Measurements from ENCODE around the gene RPH3AL.

RPH3AL gene

DNA sequence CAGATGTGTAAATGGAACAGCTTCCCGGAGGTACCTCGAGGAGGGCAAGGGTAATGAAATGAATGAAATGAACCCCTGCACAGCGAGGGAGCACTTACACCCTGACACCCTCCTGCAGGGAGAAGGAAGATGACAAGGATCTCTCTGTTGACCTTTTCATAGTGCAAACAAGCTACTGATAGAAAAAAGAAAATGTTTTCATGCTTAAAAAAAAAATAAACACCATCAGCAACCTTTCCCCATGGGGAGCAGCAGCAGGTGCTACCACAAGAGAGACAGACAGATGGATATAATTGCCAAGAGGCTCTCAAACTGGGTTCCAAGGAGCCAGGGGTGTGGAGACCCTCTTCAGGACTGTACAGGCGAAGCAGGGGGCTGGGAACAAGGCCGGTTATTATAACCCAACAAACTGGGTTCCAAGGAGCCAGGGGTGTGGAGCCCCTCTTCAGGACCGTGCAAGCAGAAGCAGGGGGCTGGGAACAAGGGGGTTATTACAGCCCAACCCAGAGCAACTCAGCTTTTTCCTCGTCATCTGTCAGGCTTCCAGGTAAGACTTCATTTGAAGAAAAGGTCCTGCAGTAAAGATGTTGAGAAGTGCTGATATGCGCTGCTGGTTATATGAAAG is 718 bp upstream of the RPH3AL start:
- no peak for DNase-seq

DNA sequence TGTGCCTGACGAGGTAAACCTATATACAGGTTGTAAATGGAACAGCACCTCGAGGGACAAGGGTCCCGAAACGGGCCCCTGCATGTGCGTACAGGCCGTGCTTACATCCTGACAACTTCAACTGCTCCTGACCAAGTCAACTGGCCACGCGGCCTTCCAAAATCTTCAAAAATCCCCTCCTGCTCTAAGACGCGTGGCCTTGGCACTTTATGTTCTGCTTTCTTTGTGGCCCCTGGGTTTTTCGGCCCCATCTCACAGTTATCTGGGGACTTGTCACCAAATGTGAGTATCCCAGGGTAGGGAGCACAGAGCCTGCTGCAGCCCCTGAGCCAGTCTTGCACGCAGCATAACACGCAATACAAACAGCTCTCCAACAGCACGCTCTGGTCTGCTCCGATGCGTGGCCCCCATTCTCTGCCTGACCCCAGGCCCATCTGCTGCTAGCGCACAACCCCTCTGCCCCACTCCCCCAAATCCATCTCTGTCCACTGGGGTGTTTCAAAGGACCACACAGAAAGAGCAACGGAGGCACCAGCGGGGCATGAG is 659 bp downstream of the RPH3AL start:
- DNase-seq: no peak

DNA sequence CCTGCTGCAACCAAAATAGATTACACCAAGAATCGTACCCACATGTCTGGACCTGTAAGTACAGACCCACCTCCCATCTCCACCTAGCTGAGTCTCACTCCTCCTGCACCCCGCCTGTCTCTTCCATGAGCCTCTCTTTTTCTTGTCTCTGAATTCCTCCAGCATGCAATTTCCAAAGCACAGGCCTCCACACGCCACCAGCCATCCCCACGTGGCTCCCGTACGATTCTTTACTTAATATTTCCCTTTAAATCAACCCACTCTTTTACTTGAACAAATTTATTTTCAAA is 1.2 kb downstream of the RPH3AL start:
- no peak for DNase-seq

DNA sequence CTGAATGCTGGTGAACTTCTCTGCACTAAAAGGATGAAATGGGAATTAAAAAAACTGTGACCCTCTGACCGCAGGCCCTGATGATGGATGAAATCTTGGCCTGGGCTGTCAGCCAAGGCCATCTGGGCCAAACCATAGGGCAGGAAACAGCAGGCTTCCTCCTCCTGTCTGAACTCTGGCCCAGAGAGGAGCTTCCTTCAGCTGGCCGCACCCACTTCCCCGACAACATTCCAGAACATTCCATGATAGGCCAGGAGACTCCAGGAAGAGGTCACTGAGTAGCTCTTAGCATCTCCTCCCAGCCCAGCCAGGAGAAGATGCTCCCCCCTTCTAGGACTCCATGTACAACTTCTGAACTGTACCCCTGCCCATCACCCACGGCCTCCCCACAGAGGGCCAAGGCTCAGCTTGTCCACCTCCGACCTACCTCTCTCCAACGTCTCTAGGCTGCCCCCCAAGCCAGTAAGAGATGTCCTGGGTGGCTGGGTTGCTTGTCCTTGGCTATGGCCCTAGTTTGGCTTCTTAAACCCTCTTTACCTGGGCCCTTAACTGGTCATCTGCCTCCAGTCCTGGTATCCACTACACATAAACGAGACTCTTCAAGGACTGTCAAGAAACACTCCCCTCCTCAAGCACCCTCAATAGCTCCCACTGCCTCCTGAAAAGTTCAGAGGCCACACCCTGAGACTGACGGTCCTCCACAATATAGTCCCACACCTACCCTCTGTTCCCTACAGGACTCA is 1.7 kb downstream of the RPH3AL start:
- no peak for DNase-seq

DNA sequence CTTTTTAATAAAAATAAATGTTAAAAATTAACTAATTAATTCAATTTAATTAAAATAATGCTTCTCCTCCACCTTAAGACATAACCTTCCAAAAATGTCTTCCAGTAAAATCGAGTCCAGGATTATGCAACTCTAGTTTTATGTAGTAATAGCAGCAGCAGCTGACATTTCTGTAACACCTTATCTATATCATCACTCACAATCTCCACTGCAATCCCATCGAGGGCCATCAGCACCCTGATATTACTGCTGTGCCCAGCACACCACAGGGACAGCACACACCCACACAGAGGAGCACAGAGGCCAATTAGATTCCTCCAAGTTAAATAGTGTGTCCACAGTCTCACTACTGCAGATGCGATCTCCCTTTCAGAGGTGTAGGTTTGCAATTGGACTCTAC is 2.9 kb downstream of the RPH3AL start:
- DNase-seq: no peak

DNA sequence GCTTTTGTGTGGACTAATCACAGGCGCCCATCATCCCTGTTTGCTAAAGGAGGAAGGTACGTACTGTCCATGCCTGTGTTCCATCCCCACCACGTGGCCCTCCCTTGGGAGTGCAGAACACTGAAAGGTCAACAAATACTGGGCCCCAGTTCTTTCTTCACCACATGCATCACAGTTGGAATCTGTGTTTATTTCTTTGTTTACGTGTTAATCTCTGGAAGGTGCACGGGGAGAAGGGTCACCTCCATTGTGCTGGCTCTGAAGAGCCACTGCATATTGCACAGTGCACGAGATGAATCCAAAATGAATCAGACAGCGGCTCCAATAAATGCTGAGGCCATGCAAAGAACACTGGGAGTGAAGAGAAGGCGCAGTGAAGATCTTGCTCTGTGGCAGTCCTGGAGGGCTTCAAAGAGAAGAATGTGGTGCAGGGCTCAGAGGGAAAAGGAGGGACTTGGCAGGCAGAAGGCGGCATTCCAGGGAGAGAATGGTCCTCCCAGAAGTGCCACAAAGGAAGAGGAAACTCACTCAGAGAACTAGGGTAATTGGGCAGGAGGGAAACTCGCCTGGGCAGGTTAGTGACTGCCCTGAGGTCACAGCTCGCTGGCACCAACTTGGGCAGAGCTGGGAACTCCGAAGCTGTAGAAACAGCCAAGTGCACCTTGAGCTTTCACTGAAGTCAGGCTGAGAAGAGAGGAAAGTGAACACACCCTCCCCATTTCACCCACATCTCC is 3.7 kb downstream of the RPH3AL start:
- DNase-seq: no peak

DNA sequence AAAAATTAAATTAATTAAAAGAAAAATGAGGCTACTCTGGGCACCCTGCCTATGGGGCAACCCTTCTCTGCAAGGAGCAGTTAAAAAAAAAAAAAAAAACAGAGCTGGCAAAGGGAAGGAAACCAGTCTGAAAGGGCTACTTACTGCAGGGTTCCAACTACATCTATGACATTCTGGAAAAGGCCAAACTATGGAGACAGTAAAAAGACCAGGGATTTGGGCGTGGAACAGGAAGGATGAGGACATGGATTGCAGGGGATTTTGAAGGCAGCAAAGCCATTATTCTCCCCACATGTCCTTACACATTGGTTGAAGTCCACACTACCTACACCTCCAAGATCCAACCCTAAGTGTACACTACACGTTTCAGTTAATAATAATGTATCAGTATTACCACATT is 4.6 kb downstream of the RPH3AL start:
- DNase-seq: no peak

DNA sequence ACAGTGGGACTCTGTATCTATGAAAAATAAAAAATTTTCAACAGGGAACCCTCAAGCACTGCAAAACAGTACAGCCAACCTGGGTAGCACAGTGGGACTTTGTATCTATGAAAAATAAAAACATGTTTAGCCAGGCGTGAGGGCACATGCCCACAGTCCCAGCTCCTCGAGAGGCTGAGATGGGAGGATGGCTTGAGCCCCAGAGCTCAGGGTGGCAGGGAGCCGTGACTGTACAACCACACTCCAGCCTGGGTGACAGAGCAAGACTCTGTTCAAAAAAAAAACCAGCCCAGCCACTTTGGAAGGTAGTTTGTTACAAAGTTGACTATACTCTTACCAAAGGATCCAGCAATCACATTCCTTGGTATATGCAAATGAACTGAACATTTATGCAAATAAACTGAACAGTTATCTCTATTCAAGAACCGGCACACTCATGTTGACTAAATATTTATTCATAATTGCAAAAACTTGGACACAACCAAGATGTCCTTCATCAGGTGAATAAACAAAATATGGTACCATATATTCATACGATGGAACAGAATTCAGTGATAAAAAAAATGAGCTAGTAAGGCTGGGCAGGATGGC is 5.2 kb downstream of the RPH3AL start:
- no peak for DNase-seq

DNA sequence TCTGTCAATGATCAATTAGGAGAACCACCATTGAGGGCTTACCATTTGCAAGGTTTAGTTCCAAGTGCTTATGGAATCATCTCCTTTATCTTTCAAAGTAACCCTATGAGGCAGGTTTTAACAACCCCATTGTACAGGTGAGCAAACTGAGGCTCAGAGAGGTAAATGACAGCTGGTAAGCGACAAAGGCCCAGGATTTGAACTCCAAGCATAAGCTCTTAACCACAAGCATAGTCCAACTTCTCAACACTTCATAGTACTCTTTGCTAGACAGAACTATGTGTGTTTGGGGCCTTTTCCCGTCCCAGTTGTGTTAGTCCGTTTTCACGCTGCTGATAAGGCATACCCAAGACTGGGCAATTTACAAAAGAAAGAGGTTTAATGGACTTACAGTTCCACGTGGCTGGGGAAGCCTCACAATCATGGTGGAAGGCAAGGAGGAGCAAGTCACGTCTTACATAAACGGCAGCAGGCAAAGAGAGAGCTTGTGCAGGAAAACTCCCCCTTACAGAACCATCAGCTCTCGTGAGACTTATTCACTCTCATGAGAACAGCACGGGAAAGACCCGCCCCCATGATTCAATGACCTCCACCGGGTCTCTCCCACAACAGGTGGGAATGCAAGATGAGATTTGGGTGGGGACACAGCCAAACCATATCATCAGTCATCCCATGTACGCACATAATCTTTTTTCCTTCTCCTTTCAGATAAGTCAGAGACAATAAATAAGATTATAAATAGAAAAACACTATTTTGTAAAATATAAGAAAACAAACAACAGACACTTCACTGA is 6.4 kb downstream of the RPH3AL start:
- DNase-seq: no peak

DNA sequence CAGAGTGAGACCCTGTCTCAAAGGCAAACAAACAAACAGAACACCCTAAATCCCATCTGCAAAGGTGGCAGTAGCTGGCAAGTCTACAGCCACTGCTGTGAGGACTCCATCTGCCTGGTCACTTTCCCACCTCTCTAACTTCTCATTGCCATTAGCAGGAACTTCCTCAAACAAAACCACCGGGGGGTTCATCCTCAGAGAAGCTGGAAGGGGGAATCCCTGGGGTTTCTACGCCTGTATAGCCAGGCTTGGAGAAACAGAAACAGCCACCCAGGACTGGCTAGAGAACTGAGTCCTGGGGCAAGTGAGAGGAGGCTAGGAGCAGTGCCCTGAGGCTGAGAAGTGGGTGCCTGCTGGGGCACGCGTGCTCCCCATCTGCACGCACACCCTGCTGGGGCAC is 7.3 kb downstream of the RPH3AL start:
- no peak for DNase-seq

DNA sequence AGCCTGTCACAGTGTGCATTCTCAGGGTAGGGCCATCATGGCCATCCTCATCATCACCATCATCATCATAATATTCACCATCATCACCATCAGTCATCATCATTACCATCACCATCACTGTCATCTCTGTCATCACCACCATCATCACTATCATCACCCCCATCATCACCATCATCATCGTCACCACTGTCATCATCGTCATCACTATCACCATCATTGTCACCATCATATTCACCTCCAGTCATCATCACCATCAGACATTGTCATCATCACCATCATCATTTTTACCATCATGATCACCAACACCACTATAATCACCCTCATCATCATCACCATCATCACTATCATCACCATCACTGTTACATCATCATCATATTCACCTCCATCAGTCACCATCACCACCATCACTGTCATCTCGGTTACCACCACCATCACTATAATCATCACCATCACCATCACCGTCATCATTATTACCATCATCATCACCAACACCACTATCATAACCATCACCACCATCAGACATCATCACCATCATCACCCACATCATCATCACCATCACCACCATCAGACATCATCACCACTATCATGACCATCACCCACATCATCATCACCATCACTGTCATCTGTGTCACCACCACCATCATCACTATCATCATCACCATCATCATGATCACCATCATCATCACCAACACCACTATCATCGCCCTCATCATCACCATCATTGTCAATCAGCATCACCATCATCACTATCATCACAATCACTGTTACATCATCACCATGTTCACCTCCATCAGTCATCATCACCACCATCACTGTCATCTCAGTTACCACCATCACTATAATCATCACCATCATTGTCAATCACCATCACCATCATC is 8.5 kb downstream of the RPH3AL start:
- no peak for DNase-seq

DNA sequence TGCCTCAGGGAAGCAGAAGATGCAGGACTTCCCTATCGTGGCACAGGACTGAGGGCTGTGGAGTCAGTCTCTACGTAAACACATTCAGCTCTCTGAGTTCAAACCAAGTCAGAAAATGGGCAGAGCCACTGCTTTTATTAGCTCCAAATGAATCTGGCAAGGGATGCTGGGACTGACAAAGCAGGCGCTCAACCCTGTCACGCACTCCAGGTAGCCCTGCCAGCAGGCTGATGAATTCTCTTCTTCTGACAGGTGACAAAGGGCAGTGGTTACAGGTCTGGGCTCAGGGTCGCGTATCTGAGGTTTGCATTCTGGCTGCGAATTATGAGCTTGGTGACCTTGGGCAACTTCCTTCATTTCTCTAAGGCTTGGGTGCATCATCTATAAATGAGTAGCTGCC is 9.4 kb downstream of the RPH3AL start:
- DNase-seq: no peak

DNA sequence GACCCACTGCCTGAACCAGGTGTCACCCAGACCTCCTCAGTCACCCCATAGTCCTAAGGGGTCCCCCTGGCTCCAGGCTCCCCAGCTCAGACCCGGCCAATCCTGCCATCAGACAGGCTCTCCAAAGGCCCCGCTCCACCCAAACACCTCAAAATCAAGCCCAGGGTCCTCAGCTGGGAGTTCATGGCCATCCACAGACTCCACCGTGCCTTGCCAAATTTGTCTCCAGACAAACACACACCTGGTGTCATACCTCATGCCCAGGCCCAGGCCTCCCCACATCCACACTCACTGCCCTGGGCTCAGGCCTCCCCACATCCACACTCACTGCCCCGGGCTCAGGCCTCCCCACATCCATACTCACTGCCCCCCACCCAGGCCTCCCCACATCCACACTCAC is 12.5 kb downstream of the RPH3AL start:
- no peak for DNase-seq

DNA sequence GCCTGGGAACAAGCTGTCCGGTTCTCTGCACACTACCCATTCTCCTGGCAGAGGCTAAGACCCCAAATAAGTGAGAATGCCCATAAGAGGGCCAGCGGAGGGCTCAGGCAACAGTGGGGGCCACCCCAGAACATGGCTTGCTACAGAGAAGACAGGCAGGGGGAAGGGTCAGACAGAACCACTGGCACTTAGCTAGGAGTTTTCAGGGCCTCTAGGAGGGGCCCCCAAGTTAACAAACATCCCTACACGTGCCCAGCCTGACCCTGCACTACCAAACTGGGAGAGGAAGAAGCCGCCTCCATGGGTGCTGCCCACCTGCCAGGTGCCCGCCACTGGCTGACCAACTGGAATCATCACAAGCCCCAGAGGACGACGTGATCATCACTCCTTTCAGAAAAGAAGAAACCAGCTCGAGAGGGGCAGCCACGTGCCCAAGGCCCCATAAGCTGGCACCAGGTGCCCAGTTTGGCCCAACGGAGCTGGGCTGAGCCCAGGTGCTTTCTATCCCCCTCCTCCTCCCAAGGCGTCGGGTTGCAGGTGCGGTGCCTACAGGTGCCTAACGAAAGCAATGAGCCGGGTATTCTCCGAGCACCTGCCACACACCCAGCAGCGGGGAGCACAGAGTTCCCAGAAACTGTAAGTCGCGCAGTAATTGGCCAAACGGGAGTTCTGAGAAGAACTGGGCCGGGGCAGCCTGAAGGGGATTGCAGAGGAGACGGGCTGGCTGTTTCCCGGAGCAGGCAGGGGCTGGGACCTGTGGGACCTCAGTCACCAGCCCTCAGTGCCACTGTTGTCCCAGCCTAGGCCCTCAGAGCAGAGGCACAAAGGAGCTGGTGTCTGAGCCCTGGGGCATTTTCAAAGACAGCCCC is 13.2 kb downstream of the RPH3AL start:
- no peak for DNase-seq

DNA sequence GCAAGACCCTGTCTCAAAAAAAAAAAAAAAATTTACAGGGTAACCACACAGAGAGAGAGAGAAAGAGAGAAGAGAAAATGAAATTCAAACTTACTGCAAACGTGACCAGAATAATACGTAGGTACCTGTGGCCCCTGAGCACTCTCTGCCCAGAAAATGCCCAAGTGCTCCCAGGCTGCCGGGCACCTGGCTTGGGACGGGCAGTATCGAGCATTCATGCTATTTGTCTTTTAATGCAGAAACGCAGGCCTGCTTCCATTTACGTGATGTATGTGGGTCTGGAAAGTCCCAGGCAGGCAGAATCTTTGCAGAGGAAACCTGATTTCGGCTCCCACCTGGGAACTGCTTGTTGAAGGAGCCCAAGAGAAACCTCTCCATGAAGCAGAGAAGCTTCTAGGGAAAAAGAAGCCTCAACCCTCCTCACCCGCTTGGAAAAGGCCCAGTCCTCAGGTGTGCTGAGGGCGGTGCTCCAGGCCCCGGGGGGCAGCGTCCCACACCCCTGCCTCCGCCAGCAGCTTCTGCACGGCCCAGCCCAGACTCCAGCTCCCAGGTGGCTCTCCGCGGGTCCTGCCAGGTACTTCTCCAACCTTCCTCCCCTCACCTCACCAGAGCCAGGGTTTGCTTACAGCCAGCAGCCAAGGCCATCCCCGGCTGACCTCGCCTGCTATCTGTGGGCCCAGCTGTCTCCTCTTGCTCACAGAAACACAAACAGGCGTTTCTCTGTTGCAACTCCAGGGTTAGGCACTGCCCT is 14.0 kb downstream of the RPH3AL start:
- DNase-seq: no peak

DNA sequence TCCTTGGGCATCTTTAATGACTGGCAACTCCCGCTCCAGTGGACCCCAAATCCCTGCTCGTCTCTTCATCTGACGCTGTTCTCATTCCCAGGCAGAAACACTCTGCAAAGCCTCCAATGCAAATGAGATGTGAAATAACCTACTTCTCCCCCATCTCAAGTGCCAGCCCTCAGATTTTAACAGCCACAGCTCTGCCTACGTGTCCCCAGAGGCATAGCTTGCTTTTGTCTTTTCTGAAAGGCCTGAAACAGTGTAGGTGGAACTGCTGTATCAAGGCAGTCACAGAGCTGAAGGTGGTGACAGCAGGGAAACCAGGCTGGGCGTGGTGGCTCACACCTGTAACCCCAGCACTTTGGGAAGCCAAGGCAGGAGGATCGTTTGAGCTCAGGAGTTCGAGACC is 14.7 kb downstream of the RPH3AL start:
- DNase-seq: no peak

DNA sequence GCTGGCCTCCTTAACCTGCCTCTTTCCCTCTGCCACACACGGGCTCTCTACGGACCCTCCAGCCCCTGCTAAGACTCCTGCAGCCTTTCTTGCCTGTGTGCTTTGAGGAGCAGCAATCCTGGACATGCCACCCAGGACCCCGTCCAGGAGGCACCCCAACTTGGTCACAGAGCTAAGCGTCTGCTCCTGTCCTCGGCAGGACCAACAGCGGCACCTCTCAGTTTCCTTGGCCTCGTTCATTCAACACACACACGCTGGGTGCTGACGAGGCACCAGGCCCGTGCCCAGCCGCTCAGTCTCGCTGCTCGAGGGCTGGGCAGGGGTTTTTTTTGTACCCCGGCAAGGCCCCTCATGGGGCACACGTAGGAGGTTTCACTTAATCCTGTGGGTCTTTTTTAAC is 15.2 kb downstream of the RPH3AL start:
- no peak for DNase-seq

DNA sequence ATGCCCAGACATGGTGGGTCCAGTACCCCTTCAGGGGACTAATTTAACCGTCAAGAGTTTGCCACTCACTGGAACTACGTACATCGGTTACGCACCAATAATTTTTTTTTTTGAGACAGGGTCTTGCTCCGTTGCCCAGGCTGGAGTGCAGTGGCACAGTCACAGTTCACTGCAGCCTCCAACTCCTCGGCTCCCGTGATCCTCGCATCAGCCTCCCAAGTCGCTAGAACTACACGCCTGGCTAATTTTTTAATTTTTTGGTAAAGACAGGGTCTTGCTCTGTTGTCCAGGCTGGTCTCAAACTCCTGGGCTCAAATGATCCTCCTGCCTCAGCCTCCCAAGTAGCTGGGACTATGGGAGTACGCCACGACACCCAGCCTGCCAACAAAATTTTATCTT is 15.6 kb downstream of the RPH3AL start:
- DNase-seq: no peak

DNA sequence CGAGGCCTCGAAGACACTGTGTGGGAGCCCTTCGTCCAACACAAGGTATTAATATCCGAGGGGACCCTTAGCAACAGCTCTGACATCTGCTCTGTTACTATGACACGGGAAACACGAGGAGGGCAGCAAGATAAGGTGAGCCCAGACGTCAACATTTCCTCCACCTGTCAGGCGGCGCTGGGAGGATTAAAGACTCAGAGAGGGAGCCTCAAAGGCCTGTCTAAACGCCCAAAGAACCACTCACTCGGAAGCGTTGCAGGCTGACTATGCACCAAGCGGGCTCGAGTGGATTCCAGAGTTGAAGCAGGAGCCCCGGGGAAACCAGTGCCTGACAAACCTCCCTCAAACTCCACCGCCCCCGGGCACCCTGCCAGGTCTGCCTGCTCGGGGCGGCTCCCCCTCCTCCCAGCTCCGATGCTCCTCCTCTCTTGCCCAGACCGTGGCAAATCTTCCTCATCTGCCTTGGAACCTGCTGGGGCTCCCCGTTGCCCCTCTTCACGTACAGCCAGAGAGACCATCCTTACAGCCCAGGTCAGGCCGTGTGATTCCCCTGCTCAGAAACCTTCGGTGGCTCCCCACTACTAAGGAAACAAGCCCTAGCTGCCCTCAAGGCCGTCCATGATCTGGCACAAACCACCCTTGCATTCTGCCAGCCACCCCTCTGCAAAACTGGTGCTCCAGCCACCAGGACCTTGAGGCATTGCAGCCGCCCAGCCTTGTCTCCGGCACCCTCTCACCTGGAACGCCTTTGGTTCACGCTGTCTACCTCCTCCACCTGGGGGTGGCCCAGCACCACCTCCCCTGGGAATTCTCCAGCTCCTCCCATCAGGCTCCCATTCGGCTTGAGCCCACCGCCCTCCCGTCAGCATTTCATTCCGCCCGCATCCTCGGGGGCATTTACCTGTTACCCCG is 16.2 kb downstream of the RPH3AL start:
- DNase-seq: peak; percentile 57

Measured in NCI-H1694 (cell line).